OCI-LY1 (cell line): Measurements from ENCODE around the gene ARHGAP28.

ENCODE experiments used
- EZH2 ChIP-seq: fragments of 200-600 bp; sonication (generic), shearing (Covaris generic); IDR thresholded peaks from 2 replicates; pipeline ENCODE4 v1.8.0; 2017; ENCODE audit warnings: borderline replicate concordance, mixed run types, mild to moderate bottlenecking, antibody characterized with exemption, low read length, moderate library complexity, mixed read lengths
- TF ChIP-seq, protein P1 (sequence below): fragments of 200-600 bp; sonication (generic), shearing (Covaris generic); IDR thresholded peaks from 2 replicates; pipeline ENCODE4 v1.5.1; 2017; ENCODE audit warnings: mild to moderate bottlenecking, antibody characterized with exemption, low read length, moderate library complexity, mixed read lengths

DNA sequence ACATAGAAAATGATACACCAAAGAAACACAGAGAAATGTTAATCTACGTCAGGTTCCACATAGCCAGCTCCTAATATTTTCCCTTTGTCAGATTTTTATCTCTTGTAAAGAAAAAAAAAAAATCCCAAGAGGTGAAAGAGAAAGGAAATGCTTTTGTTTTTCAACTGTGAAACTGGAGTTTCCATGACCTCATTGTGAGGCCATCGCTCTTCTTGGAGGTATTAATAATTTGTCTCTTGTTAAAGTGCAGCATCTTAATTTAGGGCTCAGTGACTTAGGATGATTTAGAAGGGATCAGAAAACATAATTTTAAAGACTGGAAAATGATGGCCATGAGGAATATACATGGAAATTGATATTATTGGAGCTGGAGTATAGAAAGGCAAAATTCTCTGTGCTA, 21.7 kb downstream of the ARHGAP28 start:
- TF ChIP-seq, protein P1, sequence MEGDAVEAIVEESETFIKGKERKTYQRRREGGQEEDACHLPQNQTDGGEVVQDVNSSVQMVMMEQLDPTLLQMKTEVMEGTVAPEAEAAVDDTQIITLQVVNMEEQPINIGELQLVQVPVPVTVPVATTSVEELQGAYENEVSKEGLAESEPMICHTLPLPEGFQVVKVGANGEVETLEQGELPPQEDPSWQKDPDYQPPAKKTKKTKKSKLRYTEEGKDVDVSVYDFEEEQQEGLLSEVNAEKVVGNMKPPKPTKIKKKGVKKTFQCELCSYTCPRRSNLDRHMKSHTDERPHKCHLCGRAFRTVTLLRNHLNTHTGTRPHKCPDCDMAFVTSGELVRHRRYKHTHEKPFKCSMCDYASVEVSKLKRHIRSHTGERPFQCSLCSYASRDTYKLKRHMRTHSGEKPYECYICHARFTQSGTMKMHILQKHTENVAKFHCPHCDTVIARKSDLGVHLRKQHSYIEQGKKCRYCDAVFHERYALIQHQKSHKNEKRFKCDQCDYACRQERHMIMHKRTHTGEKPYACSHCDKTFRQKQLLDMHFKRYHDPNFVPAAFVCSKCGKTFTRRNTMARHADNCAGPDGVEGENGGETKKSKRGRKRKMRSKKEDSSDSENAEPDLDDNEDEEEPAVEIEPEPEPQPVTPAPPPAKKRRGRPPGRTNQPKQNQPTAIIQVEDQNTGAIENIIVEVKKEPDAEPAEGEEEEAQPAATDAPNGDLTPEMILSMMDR, result no peak
- no peak for TF ChIP-seq EZH2
